GM10248 (cell line): ENCODE data around the gene KDF1.
"Not testable (repeated sequence)": the region's sequence is repeated elsewhere in the genome, so short reads cannot be mapped to it uniquely, and the experiment has no call there.

Experiments
- CTCF ChIA-PET: fragments of 300-600 bp; sonication (Branson Sonifier 250); formaldehyde crosslinking; extraction: SDS; loops from one replicate; lab custom pipeline; 2021; ENCODE audit warnings: antibody characterized with exemption; lab: Yijun Ruan, JAX
- POLR2A ChIA-PET: fragments of 350-650 bp; sonication (Branson Sonifier 250); formaldehyde crosslinking; extraction: SDS; loops from one replicate; lab custom pipeline; 2020; ENCODE audit warnings: antibody characterized with exemption; lab: Yijun Ruan, JAX
- DNase-seq: peaks from one replicate; pipeline ENCODE4 v3.0.0; 2012; ENCODE audit errors: extremely low spot score
- TF ChIP-seq, protein P1 (sequence below): IDR thresholded peaks from 2 replicates; pipeline ENCODE4 v1.5.1; 2012; ENCODE audit warnings: mild to moderate bottlenecking, low read depth; ENCODE audit errors: extremely low read depth, missing control alignments, control extremely low read depth

The KDF1 gene

DNA sequence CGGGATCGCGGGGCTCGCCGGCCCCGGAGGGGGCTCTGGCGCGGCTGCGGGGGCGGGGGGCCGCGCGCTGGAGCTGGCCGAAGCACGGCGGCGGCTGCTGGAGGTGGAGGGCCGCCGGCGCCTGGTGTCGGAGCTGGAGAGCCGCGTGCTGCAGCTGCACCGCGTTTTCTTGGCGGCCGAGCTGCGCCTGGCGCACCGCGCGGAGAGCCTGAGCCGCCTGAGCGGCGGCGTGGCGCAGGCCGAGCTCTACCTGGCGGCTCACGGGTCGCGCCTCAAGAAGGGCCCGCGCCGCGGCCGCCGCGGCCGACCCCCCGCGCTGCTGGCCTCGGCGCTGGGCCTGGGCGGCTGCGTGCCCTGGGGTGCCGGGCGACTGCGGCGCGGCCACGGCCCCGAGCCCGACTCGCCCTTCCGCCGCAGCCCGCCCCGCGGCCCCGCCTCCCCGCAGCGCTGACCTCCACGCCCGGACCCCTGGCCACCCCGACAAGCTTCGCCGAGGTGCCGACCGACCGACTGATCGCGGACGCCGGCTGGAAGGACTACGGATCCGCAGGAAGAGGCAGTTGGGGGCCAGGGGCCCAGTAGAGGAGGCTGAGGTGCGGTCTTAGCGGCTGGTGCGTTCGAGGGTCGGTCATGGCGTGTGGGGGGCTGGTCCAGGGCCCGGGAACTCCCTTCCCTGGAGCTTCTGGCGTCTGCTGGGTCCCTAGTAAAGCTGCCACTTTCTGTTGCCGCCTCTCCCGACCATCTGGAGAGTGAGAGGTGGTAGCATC is 33.9 kb upstream of the KDF1 start:
- TF ChIP-seq, protein P1, sequence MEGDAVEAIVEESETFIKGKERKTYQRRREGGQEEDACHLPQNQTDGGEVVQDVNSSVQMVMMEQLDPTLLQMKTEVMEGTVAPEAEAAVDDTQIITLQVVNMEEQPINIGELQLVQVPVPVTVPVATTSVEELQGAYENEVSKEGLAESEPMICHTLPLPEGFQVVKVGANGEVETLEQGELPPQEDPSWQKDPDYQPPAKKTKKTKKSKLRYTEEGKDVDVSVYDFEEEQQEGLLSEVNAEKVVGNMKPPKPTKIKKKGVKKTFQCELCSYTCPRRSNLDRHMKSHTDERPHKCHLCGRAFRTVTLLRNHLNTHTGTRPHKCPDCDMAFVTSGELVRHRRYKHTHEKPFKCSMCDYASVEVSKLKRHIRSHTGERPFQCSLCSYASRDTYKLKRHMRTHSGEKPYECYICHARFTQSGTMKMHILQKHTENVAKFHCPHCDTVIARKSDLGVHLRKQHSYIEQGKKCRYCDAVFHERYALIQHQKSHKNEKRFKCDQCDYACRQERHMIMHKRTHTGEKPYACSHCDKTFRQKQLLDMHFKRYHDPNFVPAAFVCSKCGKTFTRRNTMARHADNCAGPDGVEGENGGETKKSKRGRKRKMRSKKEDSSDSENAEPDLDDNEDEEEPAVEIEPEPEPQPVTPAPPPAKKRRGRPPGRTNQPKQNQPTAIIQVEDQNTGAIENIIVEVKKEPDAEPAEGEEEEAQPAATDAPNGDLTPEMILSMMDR = no peak
- POLR2A ChIA-PET = no interaction called here
- no peak for DNase-seq
- CTCF ChIA-PET = interaction anchor here (1.4 to 8.4 kb wide), 5 partner anchors 8 to 51 kb away, joined by 3 to 52 read pairs (median 5); no protein-coding TSS in a partner anchor

DNA sequence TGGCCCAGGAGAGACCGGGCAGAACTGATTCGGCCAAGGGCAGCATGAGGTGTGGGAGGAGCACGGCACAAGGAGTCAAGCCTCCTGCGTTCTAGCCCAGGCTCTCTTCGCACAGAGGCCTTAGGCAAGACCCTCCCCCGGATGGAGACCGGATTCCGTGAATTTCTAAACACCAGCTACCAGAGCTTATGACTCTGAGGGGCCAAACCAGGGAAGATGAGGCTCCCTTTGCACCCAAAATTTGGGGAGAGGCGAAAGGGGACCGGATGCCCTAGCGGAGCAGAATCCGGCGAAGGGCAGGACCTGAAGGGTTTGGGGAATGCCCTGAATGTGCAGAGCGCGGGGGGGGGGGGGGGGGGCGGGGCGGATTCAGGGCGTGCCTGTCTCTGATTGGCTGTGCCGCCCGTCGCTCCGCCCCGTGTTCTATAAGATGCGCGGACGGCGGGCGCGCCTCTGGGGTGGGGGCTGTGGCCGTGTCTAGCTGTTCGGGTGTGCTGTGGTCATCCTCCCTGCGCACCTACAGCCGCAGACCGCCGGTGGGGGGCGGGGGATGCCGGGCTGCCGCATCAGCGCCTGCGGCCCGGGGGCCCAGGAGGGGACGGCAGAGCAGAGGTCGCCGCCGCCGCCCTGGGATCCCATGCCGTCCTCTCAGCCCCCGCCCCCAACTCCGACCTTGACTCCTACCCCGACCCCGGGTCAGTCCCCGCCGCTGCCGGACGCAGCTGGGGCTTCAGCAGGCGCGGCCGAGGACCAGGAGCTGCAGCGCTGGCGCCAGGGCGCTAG is 33.2 kb upstream of the KDF1 start, which contains the start of gene TRNP1:
TRNP1 (plus strand) TSS at position 456 of the 783 bp plus-strand sequence; CDS start at position 551, 95 bp downstream.
- TF ChIP-seq, protein P1 = no peak
- POLR2A ChIA-PET = interaction anchor here (0.5 kb wide), 1 partner anchor 66 kb away, joined by 8 read pairs; no protein-coding TSS in a partner anchor
- CTCF ChIA-PET = interaction anchor here (1.6 to 8.4 kb wide), 3 partner anchors 11 to 51 kb away, joined by 3 to 52 read pairs (median 5); no protein-coding TSS in a partner anchor
- DNase-seq = peak; percentile 94

DNA sequence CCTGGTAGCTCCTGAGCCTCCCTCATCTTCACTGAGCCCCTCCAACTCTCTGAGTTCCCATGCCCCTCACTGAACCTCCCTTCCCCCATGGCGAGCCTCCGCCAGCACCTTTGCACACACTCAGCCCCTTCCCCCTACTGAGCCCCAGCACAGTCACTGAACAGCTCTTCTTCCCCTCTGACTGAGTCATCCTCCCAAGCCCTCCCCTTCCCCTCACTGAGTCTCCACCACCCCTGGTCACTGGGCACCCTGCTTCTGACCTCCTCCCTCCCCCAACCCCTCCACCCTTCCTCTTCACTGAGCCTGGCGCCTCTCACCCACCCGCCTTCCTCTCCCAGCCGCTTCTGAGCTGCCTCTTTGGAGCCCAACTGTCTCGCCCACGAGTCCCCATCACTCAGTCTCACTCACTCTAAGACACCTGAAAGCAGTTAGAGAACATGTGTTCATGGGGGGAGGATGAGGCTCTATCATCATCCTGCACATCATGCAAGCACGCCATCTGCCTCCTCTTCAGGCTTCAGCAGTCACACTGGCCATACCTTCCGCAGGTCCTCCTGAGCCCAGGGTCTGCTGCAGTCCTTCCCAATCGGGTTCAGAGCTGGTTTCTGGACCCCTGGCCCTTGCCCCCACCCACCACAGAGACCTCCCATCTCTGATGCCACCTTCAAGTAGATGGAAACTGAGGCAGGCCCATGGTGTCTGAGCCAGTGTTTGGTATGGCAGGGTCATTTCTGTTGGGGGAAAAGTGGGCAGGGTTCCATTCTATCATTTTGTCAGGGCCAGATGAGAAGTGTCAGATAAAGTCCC is 31.2 kb upstream of the KDF1 start:
- ChIA-PET POLR2A (no interaction called here), CTCF (interaction anchor here (1.2 to 8.4 kb wide), 2 partner anchors 15 to 53 kb away, joined by 3 to 52 read pairs; no protein-coding TSS in a partner anchor)
- peak; percentile 56 for DNase-seq
- TF ChIP-seq, protein P1 = peak; percentile 18

DNA sequence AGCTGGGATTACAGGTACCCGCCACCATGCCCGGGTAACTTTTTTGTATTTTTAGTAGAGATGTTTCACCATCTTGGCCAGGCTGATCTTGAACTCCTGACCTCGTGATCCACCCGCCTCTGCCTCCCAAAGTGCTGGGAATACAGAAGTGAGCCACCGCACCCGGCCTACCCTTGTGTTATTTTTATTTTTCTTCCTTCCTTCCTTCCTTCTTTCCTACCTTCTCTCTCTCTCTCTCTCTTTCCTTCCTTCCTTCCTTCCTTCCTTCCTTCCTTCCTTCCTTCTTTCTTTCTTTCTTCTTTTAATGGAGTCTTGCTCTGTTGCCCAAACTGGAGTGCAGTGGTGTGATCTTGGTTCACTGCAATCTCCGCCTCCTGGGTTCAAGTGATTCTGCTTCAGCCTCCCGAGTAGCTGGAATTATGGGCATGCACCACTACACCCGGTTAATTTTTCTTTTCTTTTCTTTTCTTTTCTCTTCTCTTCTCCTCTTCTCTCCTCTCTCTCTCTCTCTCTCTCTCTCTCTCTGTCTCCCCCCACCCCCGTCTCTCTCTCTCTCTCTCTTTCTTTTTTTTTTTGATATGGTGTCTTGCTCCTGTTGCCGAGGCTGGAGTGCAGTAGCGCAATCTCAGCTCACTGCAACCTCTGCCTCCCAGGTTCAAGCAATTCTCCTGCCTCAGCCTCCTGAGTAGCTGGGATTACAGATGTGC is 29.3 kb upstream of the KDF1 start:
- CTCF ChIA-PET, POLR2A ChIA-PET, DNase-seq: not testable (repeated sequence)

DNA sequence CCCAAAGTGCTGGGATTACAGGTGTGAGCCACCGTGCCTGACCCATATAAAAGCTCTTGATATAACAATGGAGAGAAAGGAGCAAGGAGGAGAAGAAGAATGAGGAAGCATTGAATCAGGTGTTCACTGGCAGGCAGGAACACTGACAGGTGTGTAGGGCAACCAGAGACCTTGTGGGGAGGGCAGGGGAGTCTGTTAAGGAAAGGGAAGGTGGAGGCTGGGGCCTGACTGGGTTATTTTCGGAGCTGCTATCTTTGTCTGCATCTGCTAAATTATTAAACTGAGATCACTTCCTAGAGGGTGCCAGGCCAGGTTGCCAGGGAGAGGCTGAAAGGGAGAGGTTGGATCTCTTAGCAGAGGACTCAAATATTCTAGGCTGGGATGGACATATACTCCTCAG is 26.4 kb upstream of the KDF1 start:
- TF ChIP-seq, protein P1 = no peak
- DNase-seq = no peak
- ChIA-PET POLR2A (interaction anchor here (0.6 kb wide), 1 partner anchor 379 kb away, joined by 6 read pairs; no protein-coding TSS in a partner anchor), CTCF (interaction anchor here (0.7 to 3.5 kb wide), 4 partner anchors 8 to 58 kb away, joined by 3 to 22 read pairs (median 3); no protein-coding TSS in a partner anchor)

DNA sequence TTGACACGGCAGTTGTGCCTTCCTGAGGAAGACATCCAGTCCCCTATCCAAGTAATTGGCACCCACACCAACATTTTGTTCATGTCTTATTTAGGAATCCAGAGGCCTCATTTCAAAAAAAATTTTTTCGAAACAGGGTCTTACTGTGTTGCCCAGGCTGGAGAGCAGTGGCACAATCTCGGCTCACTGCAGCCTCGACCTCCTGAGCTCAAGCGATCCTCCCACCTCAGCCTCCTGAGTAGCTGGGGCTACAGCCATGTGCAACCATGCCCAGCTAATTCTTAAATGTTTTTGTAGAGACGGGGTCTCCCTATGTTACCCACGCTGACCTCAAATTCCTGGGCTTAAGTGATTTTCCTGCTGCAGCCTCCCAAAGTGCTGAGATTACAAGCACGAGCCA is 24.0 kb upstream of the KDF1 start:
- no peak for DNase-seq
- CTCF ChIA-PET = interaction anchor here (1.6 to 3.5 kb wide), 2 partner anchors 14 to 18 kb away, joined by 4 to 22 read pairs; no protein-coding TSS in a partner anchor
- TF ChIP-seq, protein P1 = no peak
- POLR2A ChIA-PET = no interaction called here
